ENCODE measurements around the gene RPS26. TPM values are rescaled to one million over a fixed set of nuclear protein-coding genes. Genes with fewer than 3 reads are reported as not detected.
A peak's percentile ranks its signal among the peaks of the same experiment; 100 is the strongest.

The RPS26 gene
- total RNA-seq, 2 experiments from 2014 or later, result 29.7 to 29.8 TPM

- no peak for DNase-seq
- Mint-ChIP-seq H3K27ac (no peak overlapping the region), H3K4me1 (ENCODE audit: low read depth) (peaks cover 40% of the 10 kb centered on the region), H3K36me3 (ENCODE audit: low read depth) (peaks cover 3% of the 10 kb centered on the region), H3K27me3 (no peaks in the 10 kb centered on the region), H3K4me3 (no peak overlapping the region), H3K9me3 (no peaks in the 10 kb centered on the region)
- ChIA-PET POLR2A (no interaction called here), CTCF (interaction anchor here (1.2 to 11.7 kb wide), 4 partner anchors 9 to 40 kb away, joined by 3 to 81 read pairs (median 9); partner anchors contain the start of genes RAB5B and SUOX)
- no peak for TF ChIP-seq CTCF (IDR thresholded peaks at IDR 0.05)
- no peak for ATAC-seq
- intact Hi-C loops (cut with micrococcal nuclease), result no loop called here
Measured at GRCh38 chr12:56013482-56013881, 28.2 kb upstream of the RPS26 start.

GRCh38 chr12:56014205-56014604 lies 27.5 kb upstream of the RPS26 start:
- Mint-ChIP-seq H3K27ac (no peak overlapping the region), H3K27me3 (no peaks in the 10 kb centered on the region), H3K36me3 (ENCODE audit: low read depth) (peaks cover 3% of the 10 kb centered on the region), H3K4me1 (ENCODE audit: low read depth) (peaks cover 36% of the 10 kb centered on the region), H3K4me3 (no peak overlapping the region), H3K9me3 (no peaks in the 10 kb centered on the region)
- no peak for ATAC-seq
- ChIA-PET POLR2A (no interaction called here), CTCF (interaction anchor here (1.2 to 11.7 kb wide), 4 partner anchors 8 to 41 kb away, joined by 3 to 81 read pairs (median 9); partner anchors contain the start of genes RAB5B and SUOX)
- no peak for DNase-seq
- TF ChIP-seq CTCF (IDR thresholded peaks at IDR 0.05), result no peak
- intact Hi-C loops (cut with micrococcal nuclease), result no loop called here

GRCh38 chr12:56017181-56017580 lies 24.5 kb upstream of the RPS26 start:
- no peak overlapping the region for H3K27ac Mint-ChIP-seq
- ATAC-seq, result no peak
- H3K9me3 Mint-ChIP-seq, result no peaks in the 10 kb centered on the region
- H3K4me1 Mint-ChIP-seq (ENCODE audit: low read depth), result peaks cover 33% of the 10 kb centered on the region
- TF ChIP-seq CTCF (IDR thresholded peaks at IDR 0.05), result no peak
- no peak overlapping the region for H3K4me3 Mint-ChIP-seq
- no peak for DNase-seq
- ChIA-PET CTCF (interaction anchor here (1.5 to 3.8 kb wide), 2 partner anchors 12 to 21 kb away, joined by 5 to 28 read pairs; no protein-coding TSS in a partner anchor), POLR2A (interaction anchor here (3.1 kb wide), 1 partner anchor 29 kb away, joined by 14 read pairs; no protein-coding TSS in a partner anchor)
- intact Hi-C loops (cut with micrococcal nuclease), result no loop called here
- peaks cover 8% of the 10 kb centered on the region for H3K36me3 Mint-ChIP-seq (ENCODE audit: low read depth)
- H3K27me3 Mint-ChIP-seq, result no peaks in the 10 kb centered on the region

- intact Hi-C loops (cut with micrococcal nuclease), result no loop called here
- TF ChIP-seq CTCF (IDR thresholded peaks at IDR 0.05), result no peak
- CTCF ChIA-PET, result interaction anchor here (1.5 to 3.8 kb wide), 3 partner anchors 11 to 28 kb away, joined by 5 to 28 read pairs (median 7); no protein-coding TSS in a partner anchor
- no peak for DNase-seq
- peaks cover 8% of the 10 kb centered on the region for H3K36me3 Mint-ChIP-seq (ENCODE audit: low read depth)
- no peak overlapping the region for H3K4me3 Mint-ChIP-seq
- POLR2A ChIA-PET, result interaction anchor here (0.7 to 3.1 kb wide), 4 partner anchors 9 to 61 kb away, joined by 3 to 14 read pairs (median 4); no protein-coding TSS in a partner anchor
- peaks cover 35% of the 10 kb centered on the region for H3K4me1 Mint-ChIP-seq (ENCODE audit: low read depth)
- no peak overlapping the region for H3K27ac Mint-ChIP-seq
- H3K27me3 Mint-ChIP-seq, result no peaks in the 10 kb centered on the region
- ATAC-seq, result no peak
- H3K9me3 Mint-ChIP-seq, result no peaks in the 10 kb centered on the region
Measured at GRCh38 chr12:56018356-56018755, 23.4 kb upstream of the RPS26 start.

GRCh38 chr12:56020423-56021184 lies 21.1 kb upstream of the RPS26 start, which contains the start of gene IKZF4:
Gene IKZF4 (plus strand): TSS chr12:56021043. CDS start chr12:56021494, 451 bp downstream.
- intact Hi-C loops (cut with micrococcal nuclease), result no loop called here
- H3K4me1 Mint-ChIP-seq (ENCODE audit: low read depth), result peaks cover 31% of the 10 kb centered on the region
- H3K27me3 Mint-ChIP-seq, result no peaks in the 10 kb centered on the region
- peak; percentile 43 for DNase-seq
- peak; percentile 43 for ATAC-seq
- H3K4me3 Mint-ChIP-seq, result peak within 1 kb of the TSS; percentile 87
- ChIA-PET POLR2A (interaction anchor here (0.7 to 2.3 kb wide), 6 partner anchors 10 to 90 kb away, joined by 3 to 15 read pairs (median 4); partner anchors contain the start of gene DGKA), CTCF (interaction anchor here (0.7 to 3.8 kb wide), 4 partner anchors 8 to 95 kb away, joined by 3 to 28 read pairs (median 8); no protein-coding TSS in a partner anchor)
- peaks cover 19% of the 10 kb centered on the region for H3K36me3 Mint-ChIP-seq (ENCODE audit: low read depth)
- TF ChIP-seq CTCF (IDR thresholded peaks at IDR 0.05), result no peak
- peak within 1 kb of the TSS; percentile 89 for H3K27ac Mint-ChIP-seq
- H3K9me3 Mint-ChIP-seq, result no peaks in the 10 kb centered on the region
